Mucosa of stomach (tissue), 1 donor: Measurements from ENCODE around the gene SLC7A6.

Source experiments
- H3K27me3 ChIP-seq: one replicate; pipeline ENCODE4 v1.7.0; 2013; ENCODE audit warnings: mild to moderate bottlenecking, low read length; ENCODE audit not compliant: control insufficient read depth, insufficient read depth
- H3K36me3 ChIP-seq: one replicate; pipeline ENCODE4 v1.7.0; 2013; ENCODE audit warnings: low read length; ENCODE audit not compliant: control insufficient read depth, insufficient read depth
- H3K4me1 ChIP-seq: one replicate; pipeline ENCODE4 v1.7.0; 2013; ENCODE audit warnings: mild to moderate bottlenecking, low read length; ENCODE audit not compliant: control insufficient read depth, insufficient read depth
- H3K4me3 ChIP-seq: one replicate; pipeline ENCODE4 v1.7.0; 2013; ENCODE audit warnings: low read length
- H3K9ac ChIP-seq: one replicate; pipeline ENCODE4 v1.7.0; 2013; ENCODE audit warnings: mild to moderate bottlenecking, low read length, moderate library complexity
- H3K9me3 ChIP-seq: one replicate; pipeline ENCODE4 v1.7.0; 2013; ENCODE audit warnings: mild to moderate bottlenecking, low read length, moderate library complexity; ENCODE audit not compliant: control insufficient read depth
- donor health status: Pancreatic carcinoma.

SLC7A6 gene

GRCh38 chr16:68229431-68230175, 34.7 kb upstream of the SLC7A6 start:
- Histone ChIP-seq H3K9me3 (no peaks in the 10 kb centered on the region), H3K27me3 (no peaks in the 10 kb centered on the region), H3K9ac (no peak overlapping the region), H3K4me3 (no peak overlapping the region), H3K4me1 (peaks cover 26% of the 10 kb centered on the region), H3K36me3 (peaks cover 20% of the 10 kb centered on the region)

- Histone ChIP-seq H3K9me3 (no peaks in the 10 kb centered on the region), H3K9ac (no peak overlapping the region), H3K4me1 (peaks cover 30% of the 10 kb centered on the region), H3K4me3 (no peak overlapping the region), H3K36me3 (peaks cover 20% of the 10 kb centered on the region), H3K27me3 (no peaks in the 10 kb centered on the region)
Measured at GRCh38 chr16:68230176-68230571, 34.2 kb upstream of the SLC7A6 start.

- no peaks in the 10 kb centered on the region for H3K27me3 ChIP-seq
Measured at GRCh38 chr16:68230956-68231355, 33.4 kb upstream of the SLC7A6 start.

GRCh38 chr16:68231384-68232136, 32.8 kb upstream of the SLC7A6 start:
- Histone ChIP-seq H3K4me3 (no peak overlapping the region), H3K27me3 (no peaks in the 10 kb centered on the region), H3K9ac (no peak overlapping the region), H3K36me3 (peaks cover 20% of the 10 kb centered on the region), H3K9me3 (no peaks in the 10 kb centered on the region), H3K4me1 (peaks cover 33% of the 10 kb centered on the region)

More at GRCh38 chr16:68230956-68231355, 33.4 kb upstream of the SLC7A6 start:
- H3K4me1 ChIP-seq: peaks cover 30% of the 10 kb centered on the region
- H3K9me3 ChIP-seq: no peaks in the 10 kb centered on the region
- peaks cover 20% of the 10 kb centered on the region for H3K36me3 ChIP-seq
- H3K9ac ChIP-seq: no peak overlapping the region
- H3K4me3 ChIP-seq: no peak overlapping the region

GRCh38 chr16:68232335-68232734, 32.0 kb upstream of the SLC7A6 start:
- H3K9ac ChIP-seq: no peak overlapping the region
- no peaks in the 10 kb centered on the region for H3K27me3 ChIP-seq
- H3K4me3 ChIP-seq: no peak overlapping the region
- H3K9me3 ChIP-seq: no peaks in the 10 kb centered on the region
- peaks cover 20% of the 10 kb centered on the region for H3K36me3 ChIP-seq
- peaks cover 37% of the 10 kb centered on the region for H3K4me1 ChIP-seq

- no peaks in the 10 kb centered on the region for H3K9me3 ChIP-seq
- peak overlapping the region; percentile 5 for H3K9ac ChIP-seq
- peaks cover 28% of the 10 kb centered on the region for H3K4me1 ChIP-seq
- H3K27me3 ChIP-seq: no peaks in the 10 kb centered on the region
- H3K4me3 ChIP-seq: peak overlapping the region; percentile 20
- H3K36me3 ChIP-seq: peaks cover 20% of the 10 kb centered on the region
Measured at GRCh38 chr16:68233085-68233834, 31.1 kb upstream of the SLC7A6 start.

- Histone ChIP-seq H3K4me3 (peak overlapping the region; percentile 20), H3K36me3 (peaks cover 20% of the 10 kb centered on the region), H3K9ac (peak overlapping the region; percentile 5), H3K4me1 (peaks cover 27% of the 10 kb centered on the region), H3K9me3 (no peaks in the 10 kb centered on the region), H3K27me3 (no peaks in the 10 kb centered on the region)
Measured at GRCh38 chr16:68233835-68234187, 30.5 kb upstream of the SLC7A6 start.

GRCh38 chr16:68234188-68235107, 29.9 kb upstream of the SLC7A6 start:
- Histone ChIP-seq H3K36me3 (peaks cover 20% of the 10 kb centered on the region), H3K4me1 (peaks cover 27% of the 10 kb centered on the region), H3K4me3 (peak overlapping the region; percentile 60), H3K27me3 (no peaks in the 10 kb centered on the region), H3K9ac (peak overlapping the region; percentile 87), H3K9me3 (no peaks in the 10 kb centered on the region)

GRCh38 chr16:68235108-68235886, 29.0 kb upstream of the SLC7A6 start:
- H3K4me1 ChIP-seq: peaks cover 33% of the 10 kb centered on the region
- H3K9ac ChIP-seq: peak overlapping the region; percentile 87
- H3K36me3 ChIP-seq: peaks cover 13% of the 10 kb centered on the region
- H3K9me3 ChIP-seq: no peaks in the 10 kb centered on the region
- peak overlapping the region; percentile 60 for H3K4me3 ChIP-seq
- H3K27me3 ChIP-seq: no peaks in the 10 kb centered on the region

GRCh38 chr16:68235887-68236136, 28.5 kb upstream of the SLC7A6 start, which contains the start of gene ESRP2:
TSS of gene ESRP2 (minus strand) at chr16:68236127. CDS start at chr16:68236045, 82 bp downstream.
- no peaks in the 10 kb centered on the region for H3K9me3 ChIP-seq
- H3K4me1 ChIP-seq: peaks cover 33% of the 10 kb centered on the region
- peaks cover 10% of the 10 kb centered on the region for H3K36me3 ChIP-seq
- H3K4me3 ChIP-seq: peak within 1 kb of the TSS; percentile 85
- H3K9ac ChIP-seq: peak within 1 kb of the TSS; percentile 87
- H3K27me3 ChIP-seq: no peaks in the 10 kb centered on the region
